H9 (cell line): ENCODE measurements around the gene PCDHGA12. TPM values are rescaled to one million over a fixed set of nuclear protein-coding genes. Genes with fewer than 3 reads are reported as not detected.
"Not testable (repeated sequence)": the region's sequence is repeated elsewhere in the genome, so short reads cannot be mapped to it uniquely, and the experiment has no call there.

ENCODE experiments used
- DNase-seq: peaks from one replicate; pipeline ENCODE4 v3.0.0-alpha.2; 2017
- H2AFZ ChIP-seq: one replicate; pipeline ENCODE4 v1.6.1; 2013; ENCODE audit warnings: mild to moderate bottlenecking, low read length, control low read depth, moderate library complexity
- H2AK5ac ChIP-seq: 2 replicates; pipeline ENCODE4 v1.6.1; 2013; ENCODE audit warnings: low read length, control low read depth, mixed read lengths; ENCODE audit not compliant: insufficient read length
- H2BK120ac ChIP-seq: one replicate; pipeline ENCODE4 v1.6.1; 2013; ENCODE audit warnings: low read depth, mild to moderate bottlenecking, low read length, control low read depth, inconsistent platforms; ENCODE audit not compliant: poor library complexity, severe bottlenecking
- H2BK12ac ChIP-seq: 2 replicates; pipeline ENCODE4 v1.6.1; 2013; ENCODE audit warnings: low read length, control low read depth, mixed read lengths, low read depth; ENCODE audit not compliant: insufficient read length
- H2BK15ac ChIP-seq: 2 replicates; pipeline ENCODE4 v1.6.1; 2013; ENCODE audit warnings: low read depth, low read length, control low read depth
- H2BK20ac ChIP-seq: one replicate; pipeline ENCODE4 v1.6.1; 2013; ENCODE audit warnings: low read depth, mild to moderate bottlenecking, low read length, control low read depth, inconsistent platforms; ENCODE audit not compliant: poor library complexity, severe bottlenecking
- H2BK5ac ChIP-seq: 2 replicates; pipeline ENCODE4 v1.6.1; 2013; ENCODE audit warnings: low read length, control low read depth, mixed read lengths; ENCODE audit not compliant: insufficient read length
- H3K14ac ChIP-seq: 2 replicates; pipeline ENCODE4 v1.6.1; 2013; ENCODE audit warnings: low read length, control low read depth; ENCODE audit not compliant: insufficient read depth
- H3K18ac ChIP-seq: 2 replicates; pipeline ENCODE4 v1.6.1; 2013; ENCODE audit warnings: low read depth, mild to moderate bottlenecking, mixed read lengths, low read length, control low read depth; ENCODE audit not compliant: insufficient read length
- H3K23ac ChIP-seq: 2 replicates; pipeline ENCODE4 v1.6.1; 2013; ENCODE audit warnings: low read length, control low read depth, mixed read lengths, low read depth; ENCODE audit not compliant: insufficient read length
- H3K23me2 ChIP-seq: 2 replicates; pipeline ENCODE4 v1.6.1; 2013; ENCODE audit warnings: low read depth, mild to moderate bottlenecking, mixed read lengths, low read length, control low read depth; ENCODE audit not compliant: insufficient read length, poor library complexity, severe bottlenecking
- H3K27ac ChIP-seq: 2 replicates; pipeline ENCODE4 v1.5.1; 2013; ENCODE audit warnings: low read length, control low read depth, mixed read lengths, low read depth; ENCODE audit not compliant: insufficient read length
- H3K27me3 ChIP-seq: 2 replicates; pipeline ENCODE4 v1.6.1; 2013; ENCODE audit warnings: low read length, control low read depth, inconsistent platforms; ENCODE audit not compliant: insufficient read depth
- H3K4ac ChIP-seq: 2 replicates; pipeline ENCODE4 v1.6.1; 2013; ENCODE audit warnings: low read depth, mild to moderate bottlenecking, control low read depth, inconsistent platforms, low read length, moderate library complexity
- H3K4me1 ChIP-seq: 2 replicates; pipeline ENCODE4 v1.6.1; 2013; ENCODE audit warnings: low read length, control low read depth, inconsistent platforms; ENCODE audit not compliant: insufficient read depth
- H3K4me2 ChIP-seq: 2 replicates; pipeline ENCODE4 v1.6.1; 2013; ENCODE audit warnings: low read length, control low read depth, mixed read lengths; ENCODE audit not compliant: insufficient read length, insufficient read depth
- H3K56ac ChIP-seq: 2 replicates; pipeline ENCODE4 v1.6.1; 2013; ENCODE audit warnings: low read depth, mild to moderate bottlenecking, mixed read lengths, low read length, control low read depth; ENCODE audit not compliant: insufficient read length
- H3K79me1 ChIP-seq: 2 replicates; pipeline ENCODE4 v1.6.1; 2013; ENCODE audit warnings: low read depth, mild to moderate bottlenecking, moderate library complexity, low read length, control low read depth, inconsistent platforms; ENCODE audit not compliant: insufficient read depth, poor library complexity, severe bottlenecking
- H3K79me2 ChIP-seq: 2 replicates; pipeline ENCODE4 v1.6.1; 2013; ENCODE audit warnings: low read length, control low read depth, inconsistent platforms; ENCODE audit not compliant: insufficient read depth
- H3K9ac ChIP-seq: 2 replicates; pipeline ENCODE4 v1.6.1; 2013; ENCODE audit warnings: low read length, control low read depth, mixed read lengths; ENCODE audit not compliant: insufficient read length; ENCODE audit errors: extremely low read depth
- H3K9me3 ChIP-seq: one replicate; pipeline ENCODE4 v1.6.1; 2013; ENCODE audit warnings: low read depth, low read length, inconsistent platforms; ENCODE audit not compliant: control insufficient read depth
- H3T11ph ChIP-seq: one replicate; pipeline ENCODE4 v1.6.1; 2013; ENCODE audit warnings: mild to moderate bottlenecking, low read length, control low read depth, inconsistent platforms
- H4K20me1 ChIP-seq: one replicate; pipeline ENCODE4 v1.6.1; 2013; ENCODE audit not compliant: control insufficient read depth, insufficient read length, insufficient read depth
- H4K5ac ChIP-seq: 2 replicates; pipeline ENCODE4 v1.6.1; 2013; ENCODE audit warnings: low read depth, mild to moderate bottlenecking, mixed read lengths, low read length, control low read depth; ENCODE audit not compliant: insufficient read length
- H4K8ac ChIP-seq: replicated peaks from 2 replicates; pipeline ENCODE4 v1.6.1; 2013; ENCODE audit warnings: low read length, control low read depth, mixed read lengths, low read depth; ENCODE audit not compliant: insufficient read length
- H4K91ac ChIP-seq: 2 replicates; pipeline ENCODE4 v1.6.1; 2013; ENCODE audit warnings: low read depth, mild to moderate bottlenecking, moderate library complexity, mixed read lengths, low read length, control low read depth; ENCODE audit not compliant: insufficient read length
- H3K27ac Mint-ChIP-seq, 3 experiments: 2 replicates in 2 of 3; 3 replicates in 1 of 3; pipeline ENCODE4 v1.8.0; 2020 to 2021; ENCODE audit warnings: mixed read lengths in 3 of 3, mild to moderate bottlenecking in 1 of 3, moderate library complexity in 1 of 3
- H3K27me3 Mint-ChIP-seq: 2 replicates; pipeline ENCODE4 v1.8.0; 2021; ENCODE audit warnings: low read depth, mild to moderate bottlenecking, moderate library complexity, mixed read lengths
- H3K36me3 Mint-ChIP-seq, 3 experiments: 2 replicates in 2 of 3; 3 replicates in 1 of 3; pipeline ENCODE4 v1.8.0; 2020 to 2021; ENCODE audit warnings: low read depth in 3 of 3, mixed read lengths in 3 of 3; ENCODE audit not compliant: insufficient read depth in 1 of 3
- H3K4me1 Mint-ChIP-seq, 2 experiments: 2 replicates each; pipeline ENCODE4 v1.8.0; 2020; ENCODE audit warnings: mixed read lengths in 2 of 2
- H3K4me3 Mint-ChIP-seq, 2 experiments: 2 replicates in 1 of 2; 3 replicates in 1 of 2; pipeline ENCODE4 v1.8.0; 2020 to 2021; ENCODE audit warnings: mild to moderate bottlenecking in 2 of 2, mixed read lengths in 2 of 2, moderate library complexity in 1 of 2
- H3K9me3 Mint-ChIP-seq, 2 experiments: 2 replicates in 1 of 2; 3 replicates in 1 of 2; pipeline ENCODE4 v1.8.0; 2020; ENCODE audit warnings: mild to moderate bottlenecking in 2 of 2, mixed read lengths in 2 of 2, moderate library complexity in 1 of 2
- WGBS: extraction: QIAGEN DNeasy Blood & Tissue Kit; methylation state at CpG from one replicate; pipeline ENCODE4 v1.1.7; 2013; ENCODE audit warnings: missing lambda C conversion rate, low lambda C conversion rate, mixed read lengths; ENCODE audit not compliant: insufficient read length; ENCODE audit errors: extremely low coverage; 5-methylcytosine and 5-hydroxymethylcytosine counted together
- total RNA-seq: library from RNA; stranded (reverse); gene quantifications from 2 replicates; pipeline ENCODE4 v1.2.1, GENCODE V29; 2021

The PCDHGA12 gene
- total RNA-seq, 1 experiment from 2014 or later, result 1.3 TPM

DNA sequence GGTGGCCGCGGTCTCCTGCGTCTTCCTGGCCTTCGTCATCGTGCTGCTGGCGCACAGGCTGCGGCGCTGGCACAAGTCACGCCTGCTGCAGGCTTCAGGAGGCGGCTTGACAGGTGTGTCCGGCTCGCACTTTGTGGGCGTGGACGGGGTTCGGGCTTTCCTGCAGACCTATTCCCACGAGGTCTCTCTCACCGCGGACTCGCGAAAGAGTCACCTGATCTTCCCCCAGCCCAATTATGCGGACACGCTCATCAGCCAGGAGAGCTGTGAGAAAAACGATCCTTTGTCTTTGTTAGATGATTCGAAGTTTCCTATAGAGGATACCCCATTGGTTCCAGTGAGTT lies 15.1 kb upstream of the PCDHGA12 start:
- H2BK15ac ChIP-seq, H2BK12ac ChIP-seq, H3K27me3 ChIP-seq, H2BK5ac ChIP-seq, H4K8ac ChIP-seq, H3K18ac ChIP-seq, H2BK120ac ChIP-seq, H3K27ac ChIP-seq, H3T11ph ChIP-seq, H4K5ac ChIP-seq, H3K27ac Mint-ChIP-seq, H2BK20ac ChIP-seq, H3K4me2 ChIP-seq, H3K14ac ChIP-seq, H3K4me1 ChIP-seq, H3K4me3 Mint-ChIP-seq, H3K79me1 ChIP-seq, H3K56ac ChIP-seq, H4K20me1 ChIP-seq, H3K79me2 ChIP-seq, H3K23me2 ChIP-seq, H2AK5ac ChIP-seq, H4K91ac ChIP-seq, H3K23ac ChIP-seq, H2AFZ ChIP-seq, DNase-seq, H3K9ac ChIP-seq, H3K4ac ChIP-seq: not testable (repeated sequence)
- peaks cover 13% of the 10 kb centered on the region for H3K9me3 ChIP-seq
- Mint-ChIP-seq H3K27me3 (peaks cover 20% of the 10 kb centered on the region), H3K36me3 (peaks cover 42 to 62% (median 43%) of the 10 kb centered on the region in 3 experiments), H3K9me3 (peaks cover 46 to 55% of the 10 kb centered on the region in 2 experiments), H3K4me1 (peaks cover 9 to 18% of the 10 kb centered on the region in 2 experiments)
- no CpG with 5 or more reads among the region's 24 CpGs for WGBS
